CD4-positive, alpha-beta T cell treated with Interleukin-12 subunit alpha and Interleukin-12 subunit beta, for 1 hour (primary cell): ENCODE results near the gene ZNF277.
"Not testable (repeated sequence)": the region's sequence is repeated elsewhere in the genome, so short reads cannot be mapped to it uniquely, and the experiment has no call there.

Experiments used
- DNase-seq: peaks from one replicate; pipeline ENCODE4 v3.0.0-alpha.2; 2020

The ZNF277 gene

GRCh38 chr7:112300072-112300471, 93.6 kb downstream of the ZNF277 start:
- no peak for DNase-seq

- DNase-seq, result no peak
These were observed 94.4 kb downstream of the ZNF277 start for GRCh38 chr7:112300831-112301407.

- no peak for DNase-seq
These were observed 96.1 kb downstream of the ZNF277 start for GRCh38 chr7:112302566-112302965.

- DNase-seq, result no peak
These were observed 100.4 kb downstream of the ZNF277 start for GRCh38 chr7:112306903-112307302.

- no peak for DNase-seq
These were observed 101.0 kb downstream of the ZNF277 start for GRCh38 chr7:112307506-112307905.

- DNase-seq, result no peak
These were observed 102.5 kb downstream of the ZNF277 start for GRCh38 chr7:112308974-112309373.

GRCh38 chr7:112316803-112317202, 110.3 kb downstream of the ZNF277 start:
- DNase-seq, result not testable (repeated sequence)

- no peak for DNase-seq
These were observed 115.6 kb downstream of the ZNF277 start for GRCh38 chr7:112322070-112322469.

- DNase-seq, result no peak
These were observed 121.1 kb downstream of the ZNF277 start for GRCh38 chr7:112327566-112327965.

- DNase-seq, result no peak
These were observed 125.0 kb downstream of the ZNF277 start for GRCh38 chr7:112331492-112331891.

GRCh38 chr7:112334366-112334765, 127.9 kb downstream of the ZNF277 start:
- DNase-seq, result no peak

GRCh38 chr7:112336261-112336660, 129.8 kb downstream of the ZNF277 start:
- DNase-seq, result no peak

- no peak for DNase-seq
These were observed 130.6 kb downstream of the ZNF277 start for GRCh38 chr7:112336936-112337576.

GRCh38 chr7:112337892-112338291, 131.4 kb downstream of the ZNF277 start:
- DNase-seq, result no peak

- no peak for DNase-seq
These were observed 132.3 kb downstream of the ZNF277 start for GRCh38 chr7:112338786-112339185.

GRCh38 chr7:112341464-112341863, 135.0 kb downstream of the ZNF277 start:
- DNase-seq, result no peak

- DNase-seq, result no peak
These were observed 140.0 kb downstream of the ZNF277 start for GRCh38 chr7:112346381-112347060.

- DNase-seq, result no peak
These were observed 140.6 kb downstream of the ZNF277 start for GRCh38 chr7:112347088-112347487.

- DNase-seq, result no peak
These were observed 144.1 kb downstream of the ZNF277 start for GRCh38 chr7:112350585-112350984.

GRCh38 chr7:112356596-112356995, 150.1 kb downstream of the ZNF277 start:
- DNase-seq, result no peak

GRCh38 chr7:112357136-112357535, 150.6 kb downstream of the ZNF277 start:
- DNase-seq, result no peak

- no peak for DNase-seq
These were observed 152.0 kb downstream of the ZNF277 start for GRCh38 chr7:112358513-112358912.

- DNase-seq, result no peak
These were observed 152.6 kb downstream of the ZNF277 start for GRCh38 chr7:112359086-112359485.

GRCh38 chr7:112360681-112361080, 154.2 kb downstream of the ZNF277 start:
- no peak for DNase-seq
